Prostate gland (tissue), 2 donors: ENCODE data around the gene PDE9A.

ENCODE experiments used
- POLR2AphosphoS5 ChIP-seq: sonication (generic); formaldehyde crosslinking; IDR thresholded peaks from one replicate; pipeline ENCODE4 v1.6.1; 2017; ENCODE audit warnings: antibody characterized with exemption
- TF ChIP-seq, protein P1 (sequence below), 4 experiments: fragments of 200-600 bp in 2 of 4; fragments of 450-650 bp in 2 of 4; sonication (generic) in 2 of 4; IDR thresholded peaks; 1 replicate in 3 of 4; 2 replicates in 1 of 4; pipeline ENCODE4 v1.5.1; 2016 to 2019; ENCODE audit warnings: antibody characterized with exemption in 4 of 4, mild to moderate bottlenecking in 2 of 4, moderate library complexity in 2 of 4

DNA sequence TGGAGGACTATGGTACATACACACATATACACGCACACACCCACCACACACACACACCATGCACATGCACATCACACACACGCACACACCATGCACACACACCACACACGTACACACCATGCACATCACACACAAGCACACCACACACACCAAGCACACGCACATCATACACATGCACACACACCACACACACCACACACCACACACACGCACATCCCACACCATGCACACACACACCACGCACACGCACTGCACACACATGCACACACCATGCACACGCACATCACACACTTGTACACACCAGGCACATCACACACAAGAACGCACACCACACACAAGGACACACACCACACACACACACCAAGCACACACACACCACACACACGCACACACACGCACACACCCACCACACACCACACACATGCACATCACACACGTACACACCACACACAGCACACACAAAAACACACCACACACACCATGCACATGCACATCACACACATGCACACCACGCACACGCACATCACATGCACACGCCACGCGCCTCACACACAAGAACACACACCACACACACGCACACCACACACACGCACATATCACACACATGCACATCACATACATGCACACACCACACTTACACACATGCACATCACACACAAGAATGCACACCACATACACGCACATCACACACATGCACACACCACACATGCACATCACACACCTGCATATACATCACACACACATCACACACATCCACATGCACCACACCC lies 9.2 kb downstream of the PDE9A start:
- no peak for TF ChIP-seq POLR2AphosphoS5
- TF ChIP-seq, protein P1, sequence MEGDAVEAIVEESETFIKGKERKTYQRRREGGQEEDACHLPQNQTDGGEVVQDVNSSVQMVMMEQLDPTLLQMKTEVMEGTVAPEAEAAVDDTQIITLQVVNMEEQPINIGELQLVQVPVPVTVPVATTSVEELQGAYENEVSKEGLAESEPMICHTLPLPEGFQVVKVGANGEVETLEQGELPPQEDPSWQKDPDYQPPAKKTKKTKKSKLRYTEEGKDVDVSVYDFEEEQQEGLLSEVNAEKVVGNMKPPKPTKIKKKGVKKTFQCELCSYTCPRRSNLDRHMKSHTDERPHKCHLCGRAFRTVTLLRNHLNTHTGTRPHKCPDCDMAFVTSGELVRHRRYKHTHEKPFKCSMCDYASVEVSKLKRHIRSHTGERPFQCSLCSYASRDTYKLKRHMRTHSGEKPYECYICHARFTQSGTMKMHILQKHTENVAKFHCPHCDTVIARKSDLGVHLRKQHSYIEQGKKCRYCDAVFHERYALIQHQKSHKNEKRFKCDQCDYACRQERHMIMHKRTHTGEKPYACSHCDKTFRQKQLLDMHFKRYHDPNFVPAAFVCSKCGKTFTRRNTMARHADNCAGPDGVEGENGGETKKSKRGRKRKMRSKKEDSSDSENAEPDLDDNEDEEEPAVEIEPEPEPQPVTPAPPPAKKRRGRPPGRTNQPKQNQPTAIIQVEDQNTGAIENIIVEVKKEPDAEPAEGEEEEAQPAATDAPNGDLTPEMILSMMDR (IDR thresholded peaks at IDR 0.05), result no peak
